ENCODE measurements around the gene NFATC2.

NFATC2 gene

DNA sequence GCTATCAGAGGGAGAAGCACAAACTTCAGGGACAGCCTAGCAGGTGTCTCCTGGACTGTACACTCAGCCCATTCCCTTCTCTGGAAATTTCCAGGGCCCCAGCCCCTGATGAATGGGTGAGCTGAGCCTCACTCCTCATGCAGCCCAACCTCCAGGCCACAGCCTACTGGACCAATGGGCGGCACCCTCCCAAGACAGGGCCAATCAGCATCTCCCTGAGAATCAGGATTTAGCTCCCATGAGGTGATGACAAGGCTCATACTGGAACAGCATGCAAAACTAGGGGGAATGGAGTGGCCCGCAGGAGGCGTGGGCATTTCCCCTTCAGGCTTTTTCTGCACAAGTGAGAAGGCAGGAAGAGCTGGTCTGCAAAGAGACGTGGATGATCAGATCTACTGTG is 29.0 kb downstream of the NFATC2 start:
- DNase-seq: no peak

DNA sequence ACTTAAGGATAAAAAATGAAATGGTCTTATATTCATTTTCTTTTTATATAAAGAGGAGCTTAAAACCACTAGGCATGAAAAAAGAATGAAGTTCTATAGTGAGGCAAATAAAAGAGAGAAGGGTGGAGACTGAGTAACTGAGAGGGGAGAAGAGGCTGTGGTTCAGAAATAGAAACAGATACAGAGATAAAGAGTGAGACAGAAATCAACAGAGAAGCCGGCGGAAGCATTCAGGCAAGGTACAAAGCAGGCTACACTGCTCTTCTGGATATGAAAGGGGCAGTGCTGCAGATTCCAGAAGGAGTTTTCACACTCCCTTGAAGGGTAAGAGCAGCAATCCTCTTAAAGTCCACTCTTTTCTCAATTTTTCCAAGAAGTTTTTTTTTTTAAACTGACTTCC is 29.9 kb downstream of the NFATC2 start:
- no peak for DNase-seq

GRCh38 chr20:51511861-51512619 is 30.5 kb downstream of the NFATC2 start:
- DNase-seq: no peak

- DNase-seq: peak; percentile 94
Measured at GRCh38 chr20:51510936-51511605, 31.4 kb downstream of the NFATC2 start.

DNA sequence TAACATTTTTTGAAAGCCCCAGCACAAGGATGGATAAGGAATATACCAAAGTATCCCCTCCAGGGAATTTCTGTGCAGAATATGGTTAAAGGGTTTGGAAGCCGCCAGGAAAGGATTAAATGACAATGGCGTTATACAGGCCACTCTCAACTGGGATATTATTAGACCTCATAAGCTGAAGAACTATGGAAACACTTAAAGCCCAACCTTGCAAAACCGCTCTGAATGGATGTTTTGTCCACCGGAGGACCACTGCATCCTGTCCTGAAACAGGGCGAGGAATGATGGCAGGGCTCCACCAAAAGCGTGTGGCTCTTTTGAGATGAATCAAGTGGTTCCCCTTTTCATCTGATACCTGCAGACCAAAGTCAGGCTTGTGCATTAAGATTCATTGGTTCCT is 32.4 kb downstream of the NFATC2 start:
- no peak for DNase-seq

- no peak for DNase-seq
Measured at GRCh38 chr20:51509208-51509607, 33.3 kb downstream of the NFATC2 start.

GRCh38 chr20:51508780-51509179 is 33.7 kb downstream of the NFATC2 start:
- DNase-seq: no peak

DNA sequence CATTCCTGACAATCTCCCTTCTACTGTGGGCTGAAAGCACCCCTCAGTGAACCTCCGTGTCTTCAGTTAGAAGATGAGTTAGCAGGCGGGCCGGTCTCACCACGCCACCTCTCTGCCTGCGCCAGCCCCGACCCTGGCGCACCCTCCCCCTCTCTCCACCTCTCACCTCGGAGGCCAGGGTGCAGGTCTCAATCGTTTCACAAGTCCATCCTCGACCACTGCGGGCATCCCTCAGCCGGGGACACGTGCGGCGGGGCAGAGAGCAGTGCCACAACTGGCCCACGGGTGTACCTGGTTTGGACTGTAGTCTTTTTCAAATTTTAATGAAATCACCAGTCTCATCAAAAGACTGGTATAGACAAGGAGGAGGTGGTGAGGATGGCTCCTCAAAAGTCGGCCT is 34.4 kb downstream of the NFATC2 start:
- no peak for DNase-seq

- DNase-seq: peak; percentile 82
Measured at GRCh38 chr20:51507216-51508036, 35.1 kb downstream of the NFATC2 start.

DNA sequence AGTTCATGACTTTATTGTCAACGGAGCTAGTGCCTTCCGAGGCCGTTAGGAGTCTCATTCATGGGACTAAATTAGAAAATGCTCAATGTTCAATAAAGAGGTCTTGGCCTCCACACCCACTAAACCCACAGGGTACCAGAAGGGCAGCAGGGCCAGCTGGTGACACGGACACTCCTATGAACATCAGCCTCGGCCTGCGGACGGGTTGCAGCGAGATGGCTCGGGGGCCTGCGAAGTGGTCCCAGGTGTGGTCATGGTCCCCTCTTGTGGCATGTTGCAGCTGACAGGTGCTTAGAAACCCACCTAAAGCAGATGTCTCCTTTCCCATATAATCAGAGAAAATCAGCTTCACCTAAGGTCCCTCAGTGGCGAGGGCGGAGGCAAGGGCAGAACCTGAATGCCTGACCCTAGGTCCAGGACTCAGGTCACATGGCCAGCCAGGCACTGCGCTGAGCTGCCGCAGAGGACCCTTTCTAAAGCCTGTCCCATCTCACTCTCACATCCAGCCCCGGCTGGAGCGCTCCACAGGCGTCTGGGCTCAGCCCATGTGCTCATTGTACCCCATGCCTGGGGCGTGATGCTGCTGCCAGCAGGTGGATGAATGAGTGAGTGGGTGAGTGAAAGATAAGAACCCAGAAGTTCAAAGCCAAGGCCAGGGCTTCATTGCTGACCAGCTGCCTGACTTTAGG is 35.8 kb downstream of the NFATC2 start:
- DNase-seq: no peak

DNA sequence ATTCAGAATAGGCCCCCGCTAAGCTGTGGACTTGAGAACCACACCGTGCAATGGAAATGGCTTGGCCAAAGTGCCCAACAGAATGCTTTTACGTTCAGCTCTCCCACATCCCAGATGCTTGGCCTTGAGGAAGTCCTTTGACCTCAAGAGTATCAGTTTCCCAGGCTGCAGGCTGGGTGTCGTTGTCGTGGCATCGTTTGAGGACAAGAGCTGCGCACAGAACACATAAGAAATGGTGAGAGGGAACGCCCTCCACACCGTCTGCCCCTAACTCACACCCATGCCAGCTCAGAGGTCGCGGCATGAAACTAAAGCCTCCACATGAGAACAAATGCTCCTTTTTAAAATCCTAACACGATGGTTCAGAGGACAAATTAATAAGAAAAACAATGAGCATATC is 37.0 kb downstream of the NFATC2 start:
- no peak for DNase-seq

DNA sequence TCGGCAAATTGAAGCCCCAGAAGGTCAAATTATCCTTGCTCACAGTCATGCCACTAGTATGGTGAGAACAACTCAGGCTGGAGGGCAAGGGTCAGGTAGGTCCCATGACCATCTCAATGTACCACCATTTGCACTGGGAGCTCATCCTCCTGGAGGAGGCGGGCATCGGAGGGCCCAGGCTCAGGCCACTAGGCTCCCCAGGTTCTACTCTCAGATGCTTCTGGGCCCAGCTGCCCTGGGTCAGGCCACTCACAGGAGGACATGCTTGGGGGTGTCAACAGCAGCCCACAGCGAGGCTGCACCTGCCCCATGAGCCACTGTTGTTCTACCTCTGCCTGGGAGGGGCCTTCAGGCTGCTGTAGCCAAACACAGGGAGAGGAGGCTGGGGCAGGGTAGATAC is 39.1 kb downstream of the NFATC2 start:
- no peak for DNase-seq

DNA sequence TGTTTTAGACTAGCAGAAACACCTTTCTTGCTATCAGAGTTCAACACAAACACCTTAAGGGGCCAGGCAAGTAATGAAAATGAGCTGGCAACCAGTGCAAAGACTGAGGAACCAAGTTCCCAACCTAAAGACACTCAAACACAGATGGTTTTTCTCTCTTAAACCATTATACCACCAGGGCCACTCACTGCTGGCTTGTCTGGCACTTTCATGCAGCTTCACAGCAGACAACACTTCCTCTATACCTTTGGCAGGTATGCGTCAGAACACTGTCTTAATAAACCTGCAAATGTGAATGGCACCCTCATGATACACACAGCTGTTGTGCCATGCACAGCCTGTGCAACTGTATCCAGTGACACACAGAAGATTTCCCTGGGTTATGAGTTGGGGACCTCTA is 41.6 kb downstream of the NFATC2 start:
- DNase-seq: no peak

DNA sequence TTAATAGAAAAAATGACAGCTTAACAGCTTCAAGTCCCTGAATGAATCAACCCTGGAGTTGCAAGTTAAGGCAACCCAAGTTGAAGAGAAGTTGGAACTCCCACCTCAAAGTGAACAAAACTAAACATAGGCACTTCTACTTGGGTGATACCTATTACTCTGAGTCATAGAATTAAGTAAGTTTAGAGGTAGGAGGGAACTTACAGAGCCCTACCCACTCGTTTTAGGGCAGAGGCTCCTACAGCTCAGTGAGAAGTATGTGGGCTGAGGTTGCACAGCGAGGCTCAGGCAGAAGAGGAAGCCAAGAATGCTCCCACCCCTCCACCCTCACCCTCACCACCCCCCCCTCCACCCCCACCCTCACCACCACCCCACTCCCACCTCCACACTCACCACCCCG is 42.2 kb downstream of the NFATC2 start:
- DNase-seq: no peak

- no peak for DNase-seq
Measured at GRCh38 chr20:51498765-51499540, 43.6 kb downstream of the NFATC2 start.

DNA sequence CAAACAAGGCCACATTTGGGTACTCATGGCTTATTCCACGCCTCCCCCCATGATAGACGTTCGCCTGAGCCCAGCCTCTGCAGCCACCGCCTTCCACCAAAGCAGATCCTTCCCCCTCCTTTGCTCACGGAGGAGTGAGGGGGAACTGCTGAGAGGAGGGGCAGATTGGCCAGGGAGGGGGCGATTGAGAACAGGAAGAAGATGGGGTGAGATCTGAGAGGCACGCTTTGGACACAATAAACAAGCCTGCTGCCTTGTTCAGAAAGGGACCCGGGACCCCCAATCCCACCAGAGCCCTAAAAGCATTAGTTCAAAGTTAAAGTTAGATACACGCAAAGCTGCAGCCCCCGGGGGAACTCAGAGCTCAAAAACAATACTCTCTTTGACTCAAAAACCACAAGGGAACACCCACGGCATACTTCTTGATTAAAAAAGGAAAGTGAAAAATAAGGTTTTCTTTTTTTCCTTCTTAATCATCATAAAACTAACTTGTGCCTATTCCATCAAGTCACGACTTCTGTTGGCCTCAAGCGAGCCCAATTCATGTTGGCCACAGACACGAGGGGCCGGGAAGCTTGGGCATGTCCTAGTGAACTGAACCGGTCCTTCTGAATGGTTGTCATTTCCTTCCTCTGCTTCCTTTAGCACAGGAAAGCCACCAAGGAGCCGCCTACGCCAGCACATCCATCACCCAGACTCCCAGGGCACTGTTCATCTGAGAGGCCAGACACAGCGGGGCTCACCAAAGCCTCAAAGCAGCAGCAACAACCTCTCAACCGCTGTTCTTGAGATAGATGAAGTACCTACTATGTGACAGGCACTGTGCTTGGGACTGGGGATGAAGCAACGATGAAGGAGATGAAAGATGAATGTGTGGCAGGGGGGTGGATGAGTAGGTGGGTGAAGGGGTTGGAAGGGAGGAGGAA is 44.7 kb downstream of the NFATC2 start:
- DNase-seq: no peak

- DNase-seq: no peak
Measured at GRCh38 chr20:51496964-51497363, 45.6 kb downstream of the NFATC2 start.

- DNase-seq: no peak
Measured at GRCh38 chr20:51495921-51496545, 46.5 kb downstream of the NFATC2 start.

DNA sequence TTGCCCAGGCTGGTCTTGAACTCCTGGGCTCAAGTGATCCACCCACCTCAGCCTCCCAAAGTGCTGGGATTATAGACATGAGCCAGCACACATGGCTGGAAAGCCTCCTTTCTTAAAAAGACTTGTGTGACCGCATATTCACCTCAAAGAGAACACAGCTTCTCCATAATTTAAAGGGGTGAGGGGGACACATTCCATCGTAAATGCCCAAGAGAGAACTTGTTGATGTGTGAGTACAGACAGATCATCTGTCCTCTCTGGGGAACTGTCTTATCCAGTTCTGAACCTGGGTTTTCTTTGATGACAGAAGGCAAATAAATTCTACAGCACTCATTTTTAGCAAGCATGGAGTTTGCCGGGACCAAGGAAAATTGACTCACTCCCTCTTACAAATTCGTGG is 47.2 kb downstream of the NFATC2 start:
- no peak for DNase-seq

Measured in fibroblast of skin of scalp (primary cell).